Spleen (tissue), 11 donors: ENCODE results near the gene RNF214. TPM values are rescaled to one million over a fixed set of nuclear protein-coding genes. Genes with fewer than 3 reads are reported as not detected.

Experiments
- DNase-seq: peaks from one replicate; pipeline ENCODE4 v3.0.0-alpha.2; 2020
- H3K27ac ChIP-seq, 8 donors: fragments of 200-600 bp; sonication (generic) in 7 of 8; 1 replicate in 4 of 8; 2 replicates in 4 of 8; pipeline versions ENCODE4 v1.5.0 to v1.8.0; 2016 to 2021; ENCODE audit warnings: inconsistent platforms in 4 of 8, mild to moderate bottlenecking in 4 of 8, moderate library complexity in 1 of 8
- H3K27me3 ChIP-seq, 7 donors: fragments of 200-600 bp; sonication (generic) in 6 of 7; replicated peaks in 1 of 7; 1 replicate in 4 of 7; 2 replicates in 3 of 7; pipeline versions ENCODE4 v1.5.0 to v1.8.0; 2016 to 2021; ENCODE audit warnings: inconsistent platforms in 3 of 7, mild to moderate bottlenecking in 1 of 7
- H3K36me3 ChIP-seq, 6 donors: fragments of 200-600 bp; sonication (generic) in 5 of 6; 1 replicate in 4 of 6; 2 replicates in 2 of 6; pipeline versions ENCODE4 v1.5.0 to v1.8.0; 2016 to 2021; ENCODE audit warnings: inconsistent platforms in 2 of 6
- H3K4me1 ChIP-seq, 6 donors: fragments of 200-600 bp; sonication (generic) in 5 of 6; 1 replicate in 3 of 6; 2 replicates in 3 of 6; pipeline versions ENCODE4 v1.5.0 to v1.8.0; 2016 to 2021; ENCODE audit warnings: inconsistent platforms in 3 of 6
- H3K4me3 ChIP-seq, 8 donors: fragments of 200-600 bp; sonication (generic) in 7 of 8; 1 replicate in 4 of 8; 2 replicates in 4 of 8; pipeline versions ENCODE4 v1.5.0 to v1.8.0; 2016 to 2021; ENCODE audit warnings: inconsistent platforms in 4 of 8, mild to moderate bottlenecking in 4 of 8, moderate library complexity in 2 of 8
- H3K9me3 ChIP-seq, 8 donors: fragments of 200-600 bp; sonication (generic) in 7 of 8; 1 replicate in 4 of 8; 2 replicates in 4 of 8; pipeline versions ENCODE4 v1.5.0 to v1.8.0; 2016 to 2021; ENCODE audit warnings: inconsistent platforms in 4 of 8
- CTCF ChIP-seq, 11 experiments: fragments of 200-600 bp in 7 of 11; fragments of 450-650 bp in 4 of 11; sonication (generic) in 4 of 11; IDR thresholded peaks in 8 of 11; conservative IDR thresholded peaks in 3 of 11; 1 replicate in 7 of 11; 2 replicates in 4 of 11; pipeline versions ENCODE4 v1.4.0 to v1.8.0; 2016 to 2021; ENCODE audit warnings: antibody characterized with exemption in 11 of 11, inconsistent platforms in 4 of 11, mild to moderate bottlenecking in 1 of 11
- POLR2A ChIP-seq, 3 donors: fragments of 450-650 bp; IDR thresholded peaks; one replicate each; pipeline ENCODE4 v1.5.1; 2017; ENCODE audit warnings: antibody characterized with exemption in 3 of 3, mild to moderate bottlenecking in 1 of 3
- POLR2AphosphoS5 ChIP-seq, 3 donors: sonication (generic); formaldehyde crosslinking; IDR thresholded peaks; one replicate each; pipeline ENCODE4 v1.5.1; 2017; ENCODE audit warnings: antibody characterized with exemption in 3 of 3
- WGBS, 5 donors: extraction: QIAGEN DNeasy Blood & Tissue Kit in 3 of 5; methylation state at CpG; one replicate each; pipeline versions ENCODE4 v1.1.5 to v1.1.7; 2013 to 2018; 5-methylcytosine and 5-hydroxymethylcytosine counted together
- intact Hi-C: fragments of 100-400 bp; cut with DNase I; formaldehyde crosslinking; loops from one replicate; pipeline ENCODE4 v1.15.0; 2023; ENCODE audit warnings: low total_unique reads
- polyA plus RNA-seq, 3 donors: library from polyadenylated mRNA; stranded (reverse); fragments of 200-250 nt; gene quantifications; one replicate each; pipeline ENCODE4 v1.2.1, GENCODE V29; 2013
- total RNA-seq, 7 donors: library from RNA; depleted of rRNA in 3 of 7; stranded (reverse); fragments of >200 nt in 3 of 7; fragmentation: NEBNext Ultra II Directional in 4 of 7; extraction: Animal tissue kit (Norgen Biotek cat#: 25700) in 4 of 7; gene quantifications; one replicate each; pipeline versions ENCODE4 v1.1.0 to v1.2.1, GENCODE V29; 2016 to 2021
- donor health status: healthy with polysubstance abuse.
- donor health status: DM: no; HTN: no; CAD: no; lungs with moderate emphysema.
- donor health status: DM: no; HTN: no; CAD: no.
- donor health status: Bipolar disorder and iron deficiency.
- donor health status: healthy.
- donor health status: DM: no; HTN: no; CAD: no.
- donor health status: DM: yes; HTN: yes; CAD: no.

Gene RNF214
- total and polyA plus RNA-seq, 10 donors, result 5.6 to 29.6 (median 19.6) TPM

DNA sequence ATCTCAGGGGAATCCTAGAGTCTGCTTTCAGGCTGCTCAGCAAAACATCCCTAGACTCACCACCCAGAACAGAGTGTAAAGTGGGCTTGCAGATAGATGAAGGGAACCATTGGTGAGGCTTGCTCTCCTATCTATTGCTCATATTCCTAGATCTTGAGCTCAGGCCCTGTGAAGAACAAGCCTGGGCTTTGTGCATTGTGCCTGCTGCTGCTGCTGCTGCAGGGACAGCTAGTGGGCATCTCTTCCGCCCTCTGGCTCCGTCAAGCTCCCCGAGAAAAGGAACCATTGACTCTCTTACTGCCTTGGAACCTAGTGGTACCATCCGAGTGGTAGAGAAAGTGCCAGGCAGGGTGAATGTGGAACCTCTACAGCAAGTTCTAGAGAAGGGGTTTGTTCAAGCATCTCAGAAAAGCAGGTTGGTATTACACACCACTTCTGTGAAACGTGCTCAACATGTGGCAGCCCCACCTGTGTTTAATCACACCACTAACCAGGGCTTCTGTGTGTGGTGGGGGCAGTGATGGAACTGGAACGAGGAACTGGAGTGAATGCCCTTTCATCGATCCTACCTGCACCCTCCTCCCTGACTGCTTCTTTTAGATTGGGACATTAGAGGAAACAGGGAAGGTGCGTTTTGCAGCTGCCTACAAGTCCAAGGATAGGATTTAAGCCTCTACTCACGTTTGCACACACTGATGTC, 63.1 kb downstream of the RNF214 start:
- 81 to 94% (median 87%) methylated on average over 9 of the region's 9 CpGs for WGBS, 5 donors
- TF ChIP-seq CTCF (IDR thresholded peaks at IDR 0.05 in 8 of 11, conservative IDR thresholded peaks at IDR 0.05 in 3 of 11) (no peak), POLR2A (IDR thresholded peaks at IDR 0.05) (no peak), POLR2AphosphoS5 (IDR thresholded peaks at IDR 0.05) (no peak)
- Histone ChIP-seq H3K27me3 (no peaks in the 10 kb centered on the region), H3K27ac (no peak overlapping the region), H3K9me3 (no peaks in the 10 kb centered on the region), H3K4me1 (peaks cover 0 to 19% (median 7%) of the 10 kb centered on the region in 6 donors), H3K4me3 (no peak overlapping the region), H3K36me3 (peaks cover 0 to 60% (median 8%) of the 10 kb centered on the region in 6 donors)
- intact Hi-C loops, result no loop called here
- no peak for DNase-seq

DNA sequence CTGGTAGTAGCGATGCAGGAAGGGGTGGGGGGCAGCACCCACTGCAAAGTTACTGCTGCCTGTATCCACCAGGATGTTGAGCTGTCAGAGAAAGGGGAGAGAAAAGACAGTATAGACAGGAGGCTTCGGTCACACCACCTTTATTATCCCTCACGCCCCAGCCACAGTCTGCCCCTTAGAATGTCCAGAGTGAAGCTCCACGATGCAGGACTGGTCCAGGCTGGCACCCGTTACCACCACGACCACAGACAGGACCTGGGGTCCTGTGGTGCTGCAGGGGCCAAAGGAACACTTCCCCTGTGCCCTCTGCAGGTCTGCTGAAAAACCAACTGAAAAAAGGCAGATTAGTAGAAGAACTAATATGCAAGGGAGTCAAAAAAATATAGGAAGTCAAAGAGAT, 64.4 kb downstream of the RNF214 start:
- peaks cover 0 to 47% (median 2%) of the 10 kb centered on the region in 6 donors for H3K36me3 ChIP-seq
- H3K4me1 ChIP-seq, result peaks cover 0 to 20% (median 9%) of the 10 kb centered on the region in 6 donors
- H3K27me3 ChIP-seq, result no peaks in the 10 kb centered on the region
- no peaks in the 10 kb centered on the region for H3K9me3 ChIP-seq
- no peak overlapping the region for H3K27ac ChIP-seq
- 81 to 96% (median 91%) methylated on average over 6 of the region's 6 CpGs for WGBS, 5 donors
- intact Hi-C loops, result no loop called here
- DNase-seq, result no peak
- TF ChIP-seq POLR2A (IDR thresholded peaks at IDR 0.05) (no peak), POLR2AphosphoS5 (IDR thresholded peaks at IDR 0.05) (no peak), CTCF (IDR thresholded peaks at IDR 0.05 in 8 of 11, conservative IDR thresholded peaks at IDR 0.05 in 3 of 11) (no peak)
- no peak overlapping the region for H3K4me3 ChIP-seq

DNA sequence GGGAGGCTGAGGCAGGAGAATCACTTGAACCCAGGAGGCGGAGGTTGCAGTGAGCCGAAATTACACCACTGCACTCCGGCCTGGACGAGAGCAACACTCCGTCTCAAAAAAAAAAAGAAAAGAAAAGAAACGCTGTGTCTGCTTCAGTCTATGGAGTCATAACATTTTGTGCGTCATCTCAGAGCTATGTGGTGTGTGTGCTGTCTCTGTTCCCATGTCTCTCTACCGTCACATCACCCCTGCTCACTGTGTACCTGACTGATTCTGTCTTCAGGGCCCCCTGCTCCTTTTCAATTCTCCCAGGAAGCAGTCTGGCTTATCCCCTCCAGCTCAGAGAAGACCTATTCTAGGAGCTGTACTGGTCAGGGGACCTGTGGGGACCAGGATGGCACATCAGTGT, 65.7 kb downstream of the RNF214 start:
- no peak for TF ChIP-seq POLR2A (IDR thresholded peaks at IDR 0.05)
- TF ChIP-seq CTCF (IDR thresholded peaks at IDR 0.05 in 8 of 11, conservative IDR thresholded peaks at IDR 0.05 in 3 of 11), result no peak
- no peak for TF ChIP-seq POLR2AphosphoS5 (IDR thresholded peaks at IDR 0.05)
- no peak overlapping the region for H3K27ac ChIP-seq
- peaks cover 0 to 20% (median 9%) of the 10 kb centered on the region in 6 donors for H3K4me1 ChIP-seq
- no peak overlapping the region for H3K4me3 ChIP-seq
- WGBS, 5 donors, result 94 to 97% (median 96%) methylated on average over 8 of the region's 8 CpGs
- peaks cover 0 to 35% (median 2%) of the 10 kb centered on the region in 6 donors for H3K36me3 ChIP-seq
- no peaks in the 10 kb centered on the region for H3K27me3 ChIP-seq
- DNase-seq, result no peak
- intact Hi-C loops, result no loop called here
- H3K9me3 ChIP-seq, result no peaks in the 10 kb centered on the region

GRCh38 chr11:117299351-117300282, 67.1 kb downstream of the RNF214 start:
- Histone ChIP-seq H3K27me3 (no peaks in the 10 kb centered on the region), H3K4me3 (no peak overlapping the region), H3K36me3 (peaks cover 0 to 21% (median 0%) of the 10 kb centered on the region in 6 donors), H3K27ac (peak overlapping the region in 7 of 8 donors; percentile 15 to 67 (median 55)), H3K9me3 (no peaks in the 10 kb centered on the region), H3K4me1 (peaks cover 0 to 25% (median 9%) of the 10 kb centered on the region in 6 donors)
- DNase-seq, result no peak
- intact Hi-C loops, result no loop called here
- TF ChIP-seq POLR2AphosphoS5 (IDR thresholded peaks at IDR 0.05), result no peak
- no peak for TF ChIP-seq CTCF (IDR thresholded peaks at IDR 0.05 in 8 of 11, conservative IDR thresholded peaks at IDR 0.05 in 3 of 11)
- no peak for TF ChIP-seq POLR2A (IDR thresholded peaks at IDR 0.05)
- WGBS, 5 donors, result 54 to 74% (median 63%) methylated on average over 12 of the region's 12 CpGs
